ENCODE results near the gene CD9.
A peak's percentile ranks its signal among the peaks of the same experiment; 100 is the strongest.
"Not testable (repeated sequence)": the region's sequence is repeated elsewhere in the genome, so short reads cannot be mapped to it uniquely, and the experiment has no call there.

The CD9 gene

GRCh38 chr12:6200256-6201212, at the start of gene CD9:
Gene CD9, plus strand, starts transcription at chr12:6200400. Its CDS starts 100 bp downstream, at chr12:6200500.
- Histone ChIP-seq H3K4me1 (ENCODE audit: control insufficient read depth, insufficient read depth, low read length) (peaks cover 22% of the 10 kb centered on the region), H3K4me3 (ENCODE audit: low read length) (peak within 1 kb of the TSS; percentile 50), H3K27me3 (ENCODE audit: control insufficient read depth, insufficient read depth, low read length) (no peaks in the 10 kb centered on the region), H3K27ac (ENCODE audit: low read length) (no peak within 1 kb of the TSS), H3K36me3 (ENCODE audit: control insufficient read depth, insufficient read depth, low read length) (peaks cover 3% of the 10 kb centered on the region; the same call in 1 of the 2 replicates), H3K9me3 (ENCODE audit: control insufficient read depth, insufficient read depth, low read length) (no peaks in the 10 kb centered on the region)
- no CpG with 5 or more reads among the region's 81 CpGs for WGBS (ENCODE audit: insufficient coverage, insufficient read length)
- no peak for DNase-seq (ENCODE audit: low read depth, low spot score)

- H3K27me3 ChIP-seq (ENCODE audit: control insufficient read depth, insufficient read depth, low read length): no peaks in the 10 kb centered on the region
- no peak overlapping the region for H3K27ac ChIP-seq (ENCODE audit: low read length)
- no peaks in the 10 kb centered on the region for H3K9me3 ChIP-seq (ENCODE audit: control insufficient read depth, insufficient read depth, low read length)
- no peak for DNase-seq (ENCODE audit: low read depth, low spot score)
- no CpG with 5 or more reads among the region's 15 CpGs for WGBS (ENCODE audit: insufficient coverage, insufficient read length)
- no peaks in the 10 kb centered on the region for H3K36me3 ChIP-seq (ENCODE audit: control insufficient read depth, insufficient read depth, low read length)
- no peak overlapping the region for H3K4me3 ChIP-seq (ENCODE audit: low read length)
- H3K4me1 ChIP-seq (ENCODE audit: control insufficient read depth, insufficient read depth, low read length): no peaks in the 10 kb centered on the region
Measured at GRCh38 chr12:6154730-6155459, 45.3 kb upstream of the CD9 start.

- Histone ChIP-seq H3K36me3 (ENCODE audit: control insufficient read depth, insufficient read depth, low read length) (no peaks in the 10 kb centered on the region), H3K27me3 (ENCODE audit: control insufficient read depth, insufficient read depth, low read length) (no peaks in the 10 kb centered on the region), H3K4me3 (ENCODE audit: low read length) (no peak overlapping the region), H3K27ac (ENCODE audit: low read length) (no peak overlapping the region), H3K4me1 (ENCODE audit: control insufficient read depth, insufficient read depth, low read length) (no peaks in the 10 kb centered on the region; the same call in 1 of the 2 replicates), H3K9me3 (ENCODE audit: control insufficient read depth, insufficient read depth, low read length) (no peaks in the 10 kb centered on the region)
- DNase-seq (ENCODE audit: low read depth, low spot score): no peak
- WGBS (ENCODE audit: insufficient coverage, insufficient read length): 100% methylated on average over 1 of the region's 4 CpGs
Measured at GRCh38 chr12:6157482-6157881, 42.7 kb upstream of the CD9 start.

GRCh38 chr12:6158255-6158654, 41.9 kb upstream of the CD9 start:
- no peaks in the 10 kb centered on the region for H3K36me3 ChIP-seq (ENCODE audit: control insufficient read depth, insufficient read depth, low read length)
- no peaks in the 10 kb centered on the region for H3K27me3 ChIP-seq (ENCODE audit: control insufficient read depth, insufficient read depth, low read length)
- DNase-seq (ENCODE audit: low read depth, low spot score): no peak
- no peaks in the 10 kb centered on the region; the same call in 1 of the 2 replicates for H3K4me1 ChIP-seq (ENCODE audit: control insufficient read depth, insufficient read depth, low read length)
- WGBS (ENCODE audit: insufficient coverage, insufficient read length): no CpG with 5 or more reads among the region's 4 CpGs
- no peak overlapping the region for H3K4me3 ChIP-seq (ENCODE audit: low read length)
- H3K9me3 ChIP-seq (ENCODE audit: control insufficient read depth, insufficient read depth, low read length): no peaks in the 10 kb centered on the region
- H3K27ac ChIP-seq (ENCODE audit: low read length): no peak overlapping the region

GRCh38 chr12:6158749-6159148, 41.5 kb upstream of the CD9 start:
- WGBS (ENCODE audit: insufficient coverage, insufficient read length): no CpG with 5 or more reads among the region's 11 CpGs
- Histone ChIP-seq H3K4me1 (ENCODE audit: control insufficient read depth, insufficient read depth, low read length) (no peaks in the 10 kb centered on the region; the same call in 1 of the 2 replicates), H3K4me3 (ENCODE audit: low read length) (no peak overlapping the region), H3K27me3 (ENCODE audit: control insufficient read depth, insufficient read depth, low read length) (no peaks in the 10 kb centered on the region), H3K36me3 (ENCODE audit: control insufficient read depth, insufficient read depth, low read length) (no peaks in the 10 kb centered on the region), H3K27ac (ENCODE audit: low read length) (no peak overlapping the region), H3K9me3 (ENCODE audit: control insufficient read depth, insufficient read depth, low read length) (no peaks in the 10 kb centered on the region)
- DNase-seq (ENCODE audit: low read depth, low spot score): no peak

- not testable (repeated sequence) for DNase-seq (ENCODE audit: low read depth, low spot score)
Measured at GRCh38 chr12:6159166-6160011, 40.8 kb upstream of the CD9 start.

GRCh38 chr12:6160049-6160649, 40.1 kb upstream of the CD9 start:
- no CpG with 5 or more reads among the region's 19 CpGs for WGBS (ENCODE audit: insufficient coverage, insufficient read length)
- not testable (repeated sequence) for H3K27ac ChIP-seq (ENCODE audit: low read length); H3K27me3 ChIP-seq (ENCODE audit: control insufficient read depth, insufficient read depth, low read length); H3K36me3 ChIP-seq (ENCODE audit: control insufficient read depth, insufficient read depth, low read length); H3K4me1 ChIP-seq (ENCODE audit: control insufficient read depth, insufficient read depth, low read length); H3K9me3 ChIP-seq (ENCODE audit: control insufficient read depth, insufficient read depth, low read length); H3K4me3 ChIP-seq (ENCODE audit: low read length); DNase-seq (ENCODE audit: low read depth, low spot score)

More at GRCh38 chr12:6159166-6160011, 40.8 kb upstream of the CD9 start:
- not testable (repeated sequence) for H3K27me3 ChIP-seq (ENCODE audit: control insufficient read depth, insufficient read depth, low read length); H3K27ac ChIP-seq (ENCODE audit: low read length); H3K36me3 ChIP-seq (ENCODE audit: control insufficient read depth, insufficient read depth, low read length); H3K4me3 ChIP-seq (ENCODE audit: low read length); H3K9me3 ChIP-seq (ENCODE audit: control insufficient read depth, insufficient read depth, low read length); H3K4me1 ChIP-seq (ENCODE audit: control insufficient read depth, insufficient read depth, low read length)
- WGBS (ENCODE audit: insufficient coverage, insufficient read length): no CpG with 5 or more reads among the region's 50 CpGs

- DNase-seq (ENCODE audit: low read depth, low spot score): no peak
- Histone ChIP-seq H3K4me3 (ENCODE audit: low read length) (no peak overlapping the region), H3K36me3 (ENCODE audit: control insufficient read depth, insufficient read depth, low read length) (no peaks in the 10 kb centered on the region), H3K4me1 (ENCODE audit: control insufficient read depth, insufficient read depth, low read length) (no peaks in the 10 kb centered on the region; the same call in 1 of the 2 replicates), H3K9me3 (ENCODE audit: control insufficient read depth, insufficient read depth, low read length) (no peaks in the 10 kb centered on the region), H3K27me3 (ENCODE audit: control insufficient read depth, insufficient read depth, low read length) (no peaks in the 10 kb centered on the region), H3K27ac (ENCODE audit: low read length) (no peak overlapping the region)
- WGBS (ENCODE audit: insufficient coverage, insufficient read length): no CpG with 5 or more reads among the region's 16 CpGs
Measured at GRCh38 chr12:6161124-6161882, 38.9 kb upstream of the CD9 start.

- no CpG with 5 or more reads among the region's 8 CpGs for WGBS (ENCODE audit: insufficient coverage, insufficient read length)
- DNase-seq (ENCODE audit: low read depth, low spot score): no peak
- Histone ChIP-seq H3K4me3 (ENCODE audit: low read length) (no peak overlapping the region), H3K9me3 (ENCODE audit: control insufficient read depth, insufficient read depth, low read length) (no peaks in the 10 kb centered on the region), H3K27ac (ENCODE audit: low read length) (no peak overlapping the region), H3K4me1 (ENCODE audit: control insufficient read depth, insufficient read depth, low read length) (no peaks in the 10 kb centered on the region; the same call in 1 of the 2 replicates), H3K27me3 (ENCODE audit: control insufficient read depth, insufficient read depth, low read length) (no peaks in the 10 kb centered on the region), H3K36me3 (ENCODE audit: control insufficient read depth, insufficient read depth, low read length) (no peaks in the 10 kb centered on the region)
Measured at GRCh38 chr12:6163416-6164060, 36.7 kb upstream of the CD9 start.
